SIG-M5 (cell line): ENCODE measurements around the gene AADACL4.
"Not testable (repeated sequence)": the region's sequence is repeated elsewhere in the genome, so short reads cannot be mapped to it uniquely, and the experiment has no call there.

Source experiments
- DNase-seq: peaks from one replicate; lab custom pipeline; 2025; lab: John Stamatoyannopoulos, UW

The AADACL4 gene

DNA sequence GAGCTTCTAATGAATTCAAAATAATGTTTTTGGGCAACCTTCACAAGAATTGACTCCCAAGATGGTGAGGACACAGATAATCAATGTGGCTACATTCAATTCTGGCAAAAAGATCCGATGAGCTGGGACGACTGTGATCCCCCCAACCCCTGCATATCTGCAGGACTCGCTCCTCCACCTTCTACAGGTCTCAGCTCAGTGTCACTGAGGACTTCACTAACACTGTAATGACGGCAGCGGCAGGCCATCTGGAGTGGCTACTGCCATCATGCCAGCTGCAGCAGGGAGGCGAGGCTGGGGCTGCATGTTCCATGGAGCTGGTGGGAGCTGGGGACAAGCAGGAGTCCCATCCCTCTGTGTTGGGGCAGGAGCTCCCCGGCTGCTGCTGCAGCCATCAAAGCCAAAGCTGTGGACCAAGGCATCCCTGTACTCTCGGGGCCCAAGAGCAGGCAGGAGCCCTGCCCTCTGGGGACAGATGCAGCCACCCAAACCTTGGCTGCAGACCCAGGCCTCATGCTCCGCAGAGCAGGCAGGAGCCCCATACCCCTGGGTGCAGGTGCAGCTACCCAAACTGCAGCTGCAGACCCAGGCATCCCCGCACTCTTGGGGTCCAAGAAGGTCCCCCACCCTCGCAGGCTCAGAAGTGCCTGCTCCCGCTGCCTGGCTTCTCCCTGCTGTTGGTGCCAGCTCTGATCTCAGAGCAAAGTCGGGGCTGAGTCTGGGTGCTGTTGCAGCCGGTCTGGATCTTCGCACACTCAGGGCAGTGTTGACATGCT, 13.7 kb upstream of the AADACL4 start:
- DNase-seq: no peak

GRCh38 chr1:12630946-12631530, 12.8 kb upstream of the AADACL4 start:
- peak; percentile 12 for DNase-seq

DNA sequence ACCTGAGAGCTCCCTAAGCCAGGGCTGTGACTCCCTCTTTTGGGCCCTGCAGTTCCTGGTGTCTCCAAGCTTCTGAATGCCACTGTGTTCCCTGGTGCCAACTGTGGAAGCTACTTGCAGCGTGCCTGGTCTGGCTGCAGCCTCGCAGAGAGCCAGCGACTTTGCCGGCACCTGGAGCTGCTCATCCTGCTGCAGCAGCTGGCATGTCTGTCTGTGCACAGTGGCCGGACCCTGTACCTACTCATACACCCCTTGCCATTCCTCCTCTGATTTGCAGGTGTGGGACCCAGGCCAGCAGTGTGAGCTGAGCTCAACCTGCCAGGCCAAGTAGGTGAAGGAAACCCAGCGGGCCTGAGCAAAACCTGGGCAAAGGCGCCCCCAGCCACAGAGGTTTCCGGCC, 12.3 kb upstream of the AADACL4 start:
- DNase-seq: no peak

DNA sequence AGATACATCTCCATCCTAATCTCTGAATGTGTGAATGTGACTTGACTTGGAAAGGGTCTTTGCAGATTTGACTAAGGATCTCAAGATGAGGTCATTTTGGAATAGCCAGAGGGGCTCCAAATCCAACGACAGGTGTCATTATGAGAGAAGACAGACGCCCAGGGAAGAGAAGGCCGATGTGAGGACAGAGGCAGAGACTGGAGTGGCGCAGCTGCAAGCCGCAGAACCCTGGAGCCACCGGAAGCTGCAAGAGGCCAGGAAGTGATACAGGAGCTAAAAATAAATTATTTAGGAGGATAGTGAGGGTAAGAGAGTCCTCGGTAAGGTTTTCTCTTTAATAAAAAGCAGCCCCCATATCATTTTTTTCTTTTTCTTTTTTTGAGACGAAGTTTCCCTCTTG, 9.7 kb upstream of the AADACL4 start:
- no peak for DNase-seq

DNA sequence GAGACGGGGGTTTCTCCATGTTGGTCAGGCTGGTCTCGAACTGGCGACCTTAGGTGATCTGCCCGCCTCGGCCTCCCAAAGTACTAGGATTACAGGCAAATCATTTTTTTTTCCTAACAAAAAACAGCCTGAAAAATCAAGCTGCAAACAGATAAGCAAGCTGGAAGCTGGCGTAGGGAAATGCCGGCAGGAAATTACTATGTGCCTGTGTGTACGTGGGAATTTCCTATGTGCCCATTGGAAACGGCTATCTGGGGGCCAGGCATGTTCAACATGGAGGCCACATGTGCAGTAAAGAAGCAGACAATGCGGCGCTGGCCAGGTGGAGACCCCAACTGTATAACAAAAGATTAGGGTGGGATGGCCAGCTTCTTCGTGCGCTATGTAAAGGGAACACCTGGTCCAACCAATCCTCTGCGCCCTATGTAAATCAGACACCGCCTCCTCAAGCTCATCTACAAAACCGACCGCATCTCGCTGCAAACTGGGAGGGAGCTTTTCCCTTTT, 9.1 kb upstream of the AADACL4 start:
- DNase-seq: no peak

- no peak for DNase-seq
These were observed 7.6 kb upstream of the AADACL4 start for GRCh38 chr1:12636098-12636950.

GRCh38 chr1:12637693-12638092, 6.2 kb upstream of the AADACL4 start:
- DNase-seq: no peak

GRCh38 chr1:12640237-12640957, 3.5 kb upstream of the AADACL4 start:
- DNase-seq: no peak

DNA sequence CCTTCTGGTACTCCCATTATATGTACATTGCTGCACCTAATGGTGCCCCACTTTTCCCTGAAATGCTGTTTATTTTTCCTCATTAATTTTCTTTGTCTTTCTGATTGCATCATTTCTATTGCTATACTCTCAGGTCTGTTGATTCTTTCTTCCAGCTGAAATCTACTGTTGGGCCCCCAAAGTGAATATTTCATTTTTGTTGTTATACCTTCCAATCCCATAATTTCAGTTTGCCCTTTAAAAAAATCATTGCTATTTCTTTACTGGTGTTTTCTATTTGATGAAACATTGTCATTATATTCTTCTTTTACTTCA, 3.0 kb upstream of the AADACL4 start:
- no peak for DNase-seq

DNA sequence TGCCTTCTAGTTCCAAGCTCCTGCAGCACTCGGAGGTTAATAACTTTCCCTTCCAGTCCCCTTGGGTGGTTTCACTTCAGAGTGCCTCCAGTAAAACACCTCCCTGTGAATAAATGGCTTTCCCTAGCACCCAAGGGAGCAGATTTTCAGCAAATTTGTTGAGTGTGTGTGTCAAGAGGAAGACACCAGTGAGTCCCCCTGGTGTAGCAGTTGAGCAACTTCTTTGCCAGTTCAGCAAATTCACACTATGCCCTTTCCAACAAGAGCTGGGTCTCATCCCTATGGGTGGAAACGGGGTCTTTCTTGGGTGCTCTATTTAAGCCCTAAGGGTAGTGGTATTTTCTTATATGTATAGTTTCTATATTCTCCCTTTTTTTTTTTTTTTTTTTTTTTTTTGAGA, 806 bp upstream of the AADACL4 start:
- DNase-seq: no peak

GRCh38 chr1:12644237-12644636, 352 bp downstream of the AADACL4 start:
- DNase-seq: no peak

DNA sequence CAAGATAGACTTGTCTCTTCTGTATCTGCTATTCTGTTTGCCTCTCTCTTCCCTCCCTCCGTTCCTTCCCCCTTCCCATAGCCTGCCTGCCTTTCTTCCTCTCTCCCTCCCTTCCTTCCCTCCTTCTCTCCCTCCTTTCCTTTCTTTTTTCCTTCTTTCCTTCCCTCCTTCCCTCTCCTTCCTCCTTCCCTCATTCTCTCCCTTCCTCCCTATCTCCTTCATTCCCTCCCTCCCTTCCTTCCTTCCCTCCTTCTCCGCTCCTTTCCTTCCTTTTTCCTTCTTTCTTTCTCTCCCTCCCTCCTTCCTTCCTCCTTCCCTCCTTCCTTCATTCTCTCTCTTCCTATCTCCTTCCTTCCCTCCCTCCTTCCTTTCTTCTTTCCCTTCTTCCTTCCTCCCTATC, 944 bp downstream of the AADACL4 start:
- DNase-seq: no peak

GRCh38 chr1:12645401-12645800, 1.5 kb downstream of the AADACL4 start:
- DNase-seq: not testable (repeated sequence)

DNA sequence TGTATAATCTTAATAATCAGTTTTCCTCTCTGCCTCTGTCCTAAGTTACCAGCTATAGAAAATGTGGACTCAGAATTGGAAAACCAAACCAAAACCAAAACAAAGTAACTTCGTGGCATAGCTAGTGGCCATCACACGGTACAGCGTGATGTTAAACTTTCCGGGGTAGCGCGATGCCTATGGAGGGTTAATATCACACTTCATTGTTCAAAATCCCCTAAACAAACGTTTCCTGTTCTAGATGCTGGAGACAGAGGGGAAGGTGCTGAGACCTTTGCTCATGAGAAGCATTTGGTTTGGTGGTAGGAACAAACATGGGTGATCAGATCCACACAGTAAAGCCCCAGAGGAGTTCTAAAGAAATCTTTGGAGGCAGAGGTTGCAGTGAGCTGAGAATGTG, 4.9 kb downstream of the AADACL4 start:
- DNase-seq: no peak

- no peak for DNase-seq
These were observed 6.1 kb downstream of the AADACL4 start for GRCh38 chr1:12649971-12650421.

DNA sequence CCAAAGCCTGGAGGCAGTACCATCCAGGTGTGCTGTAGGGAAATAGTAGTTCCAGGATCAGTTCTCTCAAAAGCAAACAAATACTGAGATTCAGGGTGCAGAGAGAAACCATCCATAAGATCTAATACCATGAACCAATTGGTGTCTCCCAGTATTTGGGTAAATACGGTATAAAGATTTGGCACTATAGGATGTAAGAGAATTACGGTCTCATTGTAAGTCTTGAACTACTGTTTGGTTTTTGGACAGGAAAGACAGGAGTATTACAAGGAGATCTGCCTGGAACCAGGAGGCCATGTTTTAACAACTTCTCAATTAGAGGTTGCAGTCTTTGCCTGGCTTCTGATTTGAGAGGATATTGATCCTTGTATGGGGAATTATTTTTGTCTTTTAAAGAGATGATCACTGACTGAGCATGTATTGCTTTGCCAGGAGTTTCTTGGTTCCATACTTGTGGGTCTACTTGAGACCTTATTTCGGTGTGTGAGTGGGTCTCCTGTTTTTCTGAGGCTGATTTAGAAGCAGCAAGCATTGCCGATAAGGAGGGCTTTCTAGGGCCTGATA, 10.2 kb downstream of the AADACL4 start:
- no peak for DNase-seq

DNA sequence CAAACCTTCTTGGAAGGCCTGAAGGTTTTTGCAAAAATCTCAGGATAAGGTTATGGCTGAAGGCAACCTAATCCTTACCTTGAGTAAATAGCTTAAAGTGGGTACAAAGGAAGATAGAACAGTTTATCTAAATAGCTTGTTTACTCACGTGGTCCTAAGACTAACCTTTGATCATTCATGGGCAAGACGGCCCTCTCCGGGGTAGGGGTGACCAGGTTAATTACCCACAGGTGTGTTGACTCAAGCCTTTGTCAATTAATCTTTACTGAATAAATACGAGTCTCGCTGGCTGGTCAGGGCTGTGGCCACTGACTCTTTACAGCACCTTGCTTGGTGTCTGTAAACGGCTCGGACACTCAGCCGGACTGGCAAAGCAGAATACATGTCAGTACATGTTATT, 10.8 kb downstream of the AADACL4 start:
- no peak for DNase-seq

DNA sequence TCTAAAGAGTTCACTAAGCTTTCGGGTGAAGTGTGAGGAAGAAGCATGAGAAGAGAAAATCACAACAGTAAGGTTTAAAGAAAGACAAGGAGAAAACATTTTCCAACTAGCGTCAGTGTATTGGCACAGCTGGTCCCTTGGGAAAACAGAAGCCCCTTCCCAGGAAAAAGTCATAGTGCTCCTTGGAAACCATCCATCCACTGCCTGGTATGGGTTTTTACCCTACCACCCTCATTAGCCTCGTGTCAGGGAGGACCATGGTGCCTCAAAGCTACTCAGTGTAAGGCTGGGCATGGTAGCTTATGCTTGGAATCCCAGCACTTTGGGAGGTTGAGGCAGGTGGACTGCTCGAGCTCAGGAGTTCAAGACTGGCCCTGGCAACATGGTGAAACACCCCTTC, 12.7 kb downstream of the AADACL4 start:
- no peak for DNase-seq

GRCh38 chr1:12657060-12657884, 13.4 kb downstream of the AADACL4 start:
- DNase-seq: no peak

DNA sequence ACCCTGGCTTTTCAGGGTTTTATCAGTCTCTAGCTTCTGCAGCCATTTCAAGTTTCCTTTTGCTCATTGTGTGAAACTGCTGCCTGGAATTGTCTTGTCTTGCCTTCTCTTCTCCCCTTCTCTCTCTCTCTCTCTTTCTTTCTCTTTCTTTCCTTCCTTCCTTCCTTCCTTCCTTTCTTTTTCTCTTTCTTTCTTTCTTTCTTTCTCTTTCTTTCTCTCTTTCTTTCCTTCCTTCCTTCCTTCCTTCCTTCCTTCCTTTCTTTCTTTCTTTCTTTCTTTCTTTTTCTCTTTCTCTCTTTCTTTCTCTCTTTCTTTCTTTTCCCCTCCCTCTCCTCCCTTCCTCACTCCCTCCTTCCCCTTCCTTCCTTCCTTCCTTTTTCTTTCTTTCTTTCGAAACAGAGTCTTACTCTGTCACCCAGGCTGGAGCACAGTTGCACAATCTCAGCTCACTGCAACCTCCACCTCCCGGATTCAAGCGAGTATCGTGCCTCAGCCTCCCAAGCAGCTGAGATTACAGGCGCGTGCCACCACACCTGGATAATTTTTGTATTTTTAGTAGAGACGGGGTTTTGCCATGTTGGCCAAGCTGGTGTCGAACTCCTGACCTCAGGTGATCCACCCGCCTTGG, 14.1 kb downstream of the AADACL4 start:
- not testable (repeated sequence) for DNase-seq
